HepG2 (cell line): ENCODE measurements around the gene CRAMP1. TPM values are rescaled to one million over a fixed set of nuclear protein-coding genes. Genes with fewer than 3 reads are reported as not detected.

Source experiments
- ATAC-seq: fragments of 200-7000 bp; cut with Tn5 transposase; 3 replicates; pipeline ENCODE4 v1.9.1; 2020; ENCODE audit warnings: mild to moderate bottlenecking, moderate library complexity
- BruUV-seq: library from RNA; stranded (reverse); fragments of 400-500 nt; replicated peaks from 2 replicates; lab custom pipeline; 2021; lab: Mats Ljungman, UMichigan
- CTCF ChIA-PET: fragments of 300-600 bp; formaldehyde crosslinking; extraction: SDS; loops from one replicate; lab custom pipeline; 2021; ENCODE audit warnings: low total read pairs, inconsistent platforms, low intra/inter-chr PET ratio; lab: Yijun Ruan, JAX
- POLR2A ChIA-PET: fragments of 350-600 bp; sonication (Branson Sonifier 250); formaldehyde crosslinking; loops from one replicate; lab custom pipeline; 2020; ENCODE audit warnings: antibody characterized with exemption, inconsistent platforms; lab: Yijun Ruan, JAX
- DNase-seq: peaks from one replicate; pipeline ENCODE4 v3.0.0-alpha.2; 2015; ENCODE audit warnings: low spot score
- FAIRE-seq: peaks from 3 replicates; lab custom pipeline; 2011; peaks lifted over from hg19 to GRCh38; lab: Jason Lieb, UNC
- H2AFZ ChIP-seq: one replicate; pipeline ENCODE4 v1.6.1; 2011; ENCODE audit warnings: low read length, inconsistent platforms
- H3K27ac ChIP-seq: fragments of 300-600 bp; 3 replicates; pipeline ENCODE4 v1.8.0; 2011; ENCODE audit warnings: mixed run types, mild to moderate bottlenecking, mixed read lengths, low read length, inconsistent platforms; ENCODE audit not compliant: insufficient read depth; ENCODE audit errors: extremely low read length
- H3K27me3 ChIP-seq, 2 experiments: fragments of 200-600 bp in 1 of 2; 2 replicates in 1 of 2; 3 replicates in 1 of 2; pipeline versions ENCODE4 v1.6.0 to v1.8.0; 2011; ENCODE audit warnings: low read length in 2 of 2, mild to moderate bottlenecking in 2 of 2, moderate library complexity in 2 of 2, inconsistent platforms in 1 of 2; ENCODE audit not compliant: insufficient read depth in 2 of 2, control insufficient read depth in 1 of 2
- H3K36me3 ChIP-seq, 2 experiments: fragments of 200-600 bp in 1 of 2; replicated peaks in 1 of 2; 2 replicates in 1 of 2; 3 replicates in 1 of 2; pipeline versions ENCODE4 v1.5.1 to v1.8.0; 2011; ENCODE audit warnings: low read length in 2 of 2, inconsistent platforms in 1 of 2; ENCODE audit not compliant: insufficient read depth in 2 of 2, control insufficient read depth in 1 of 2
- H3K4me1 ChIP-seq: 2 replicates; pipeline ENCODE4 v1.5.1; 2012; ENCODE audit warnings: low read length, inconsistent platforms; ENCODE audit not compliant: insufficient read depth
- H3K4me2 ChIP-seq: 2 replicates; pipeline ENCODE4 v1.6.0; 2011; ENCODE audit warnings: low read depth, low read length, inconsistent platforms
- H3K4me3 ChIP-seq, 3 experiments: fragments of 200-600 bp in 1 of 3; sonication (generic), shearing (Covaris generic) in 1 of 3; replicated peaks in 1 of 3; 2 replicates each; pipeline ENCODE4 v1.5.1; 2011 to 2016; ENCODE audit warnings: low read length in 3 of 3, inconsistent platforms in 2 of 3, low read depth in 2 of 3, mild to moderate bottlenecking in 2 of 3, control low read depth in 1 of 3, mixed read lengths in 1 of 3; ENCODE audit not compliant: insufficient read depth in 1 of 3
- H3K79me2 ChIP-seq: one replicate; pipeline ENCODE4 v1.6.1; 2011; ENCODE audit warnings: low read length, inconsistent platforms; ENCODE audit not compliant: insufficient read depth
- H3K9ac ChIP-seq: 2 replicates; pipeline ENCODE4 v1.6.0; 2011; ENCODE audit warnings: mild to moderate bottlenecking, low read depth, low read length, inconsistent platforms; ENCODE audit not compliant: insufficient read depth
- H3K9me3 ChIP-seq: 2 replicates; pipeline ENCODE4 v1.5.1; 2012; ENCODE audit warnings: mild to moderate bottlenecking, low read length
- H4K20me1 ChIP-seq: 2 replicates; pipeline ENCODE4 v1.6.0; 2011; ENCODE audit warnings: inconsistent platforms, mild to moderate bottlenecking, low read length, moderate library complexity; ENCODE audit not compliant: insufficient read depth
- FOXP4 ChIP-seq: sonication (generic); formaldehyde crosslinking; IDR thresholded peaks from 2 replicates; pipeline ENCODE4 v1.4.0; 2020; ENCODE audit warnings: missing genetic modification reagents
- GLI4 ChIP-seq: sonication (generic); formaldehyde crosslinking; IDR thresholded peaks from 2 replicates; pipeline ENCODE4 v1.5.1; 2020; ENCODE audit warnings: missing genetic modification reagents, mild to moderate bottlenecking, moderate library complexity, borderline replicate concordance
- NCOR1 ChIP-seq: fragments of 200-600 bp; sonication (generic); IDR thresholded peaks from 2 replicates; pipeline ENCODE4 v1.7.0; 2017; ENCODE audit warnings: antibody characterized with exemption, low read length, borderline replicate concordance
- TRAFD1 ChIP-seq: sonication (generic); formaldehyde crosslinking; IDR thresholded peaks from 2 replicates; pipeline ENCODE4 v1.5.1; 2020; ENCODE audit warnings: missing genetic modification reagents, mild to moderate bottlenecking, borderline replicate concordance
- WGBS: methylation state at CpG from one replicate; pipeline ENCODE4 v1.1.6; 2017; ENCODE audit warnings: low lambda C conversion rate; 5-methylcytosine and 5-hydroxymethylcytosine counted together
- in situ Hi-C: cut with HindIII; loops from 2 replicates; pipeline ENCODE4 v1.10.0; 2017; ENCODE audit warnings: low pct_unique_long_range_greater_than_20kb; ENCODE audit not compliant: extremely low pct_ligation_motif_present
- intact Hi-C: fragments of 100-400 bp; cut with micrococcal nuclease; formaldehyde crosslinking; loops from one replicate; pipeline ENCODE4 v1.10.0; 2022; ENCODE audit not compliant: unreplicated experiment
- polyA plus RNA-seq, 8 experiments: library from polyadenylated mRNA; depleted of rRNA in 3 of 8; stranded (reverse) in 7 of 8; unstranded in 1 of 8; fragments of >200 nt; fragmentation: Illumina TruSeq in 4 of 8; extraction: Trizol in 4 of 8; gene quantifications; 2 replicates each; pipeline versions ENCODE4 v1.2.1 to v1.2.3, GENCODE V29; 2011 to 2016; ENCODE audit warnings: low read depth in 4 of 8, missing spikeins in 1 of 8, mixed read lengths in 1 of 8; ENCODE audit not compliant: insufficient read depth in 1 of 8
- total RNA-seq, 5 experiments: library from RNA; depleted of rRNA; stranded (reverse); fragments of >200 nt; fragmentation: Illumina TruSeq; extraction: Trizol; gene quantifications; 2 replicates each; pipeline ENCODE4 v1.2.3, GENCODE V29; 2016; ENCODE audit warnings: low read depth in 1 of 5

The CRAMP1 gene
- total and polyA plus RNA-seq, 2 of the 13 experiments (the other 11 are each of a cell fraction or from before 2014, with no cell fraction given): 6.8 to 9.7 TPM

- H3K79me2 ChIP-seq: no peaks in the 10 kb centered on the region
- 96% methylated on average over 8 of the region's 13 CpGs for WGBS
- no peak overlapping the region for H3K27ac ChIP-seq
- TF ChIP-seq FOXP4 (CRISPR knock-in tag) (no peak), GLI4 (CRISPR knock-in tag) (no peak), NCOR1 (no peak), TRAFD1 (CRISPR knock-in tag) (no peak)
- H3K4me3 ChIP-seq: no peak overlapping the region
- intact Hi-C loops (no loop called here), in situ Hi-C loops (no loop called here)
- H2AFZ ChIP-seq: no peak overlapping the region
- peaks cover 4 to 9% of the 10 kb centered on the region in 2 experiments; a peak in 3 of 5 replicates for H3K36me3 ChIP-seq
- no peak overlapping the region for H3K9ac ChIP-seq
- no peak for ATAC-seq
- CTCF ChIA-PET: no interaction called here
- FAIRE-seq: no peak
- H4K20me1 ChIP-seq: no peaks in the 10 kb centered on the region
- no TSS peak for BruUV-seq
- H3K27me3 ChIP-seq: no peaks in the 10 kb centered on the region
- no peaks in the 10 kb centered on the region for H3K9me3 ChIP-seq
- no peak overlapping the region for H3K4me2 ChIP-seq
- no peaks in the 10 kb centered on the region for H3K4me1 ChIP-seq
- no peak for DNase-seq
- POLR2A ChIA-PET: no interaction called here
These were observed 44.2 kb upstream of the CRAMP1 start for GRCh38 chr16:1567988-1568387.
